HUES64 (cell line): ENCODE results near the gene NPR3.

Source experiments
- H3K27ac ChIP-seq: 2 replicates; pipeline ENCODE4 v1.7.0; 2013; ENCODE audit warnings: low read depth, low read length, inconsistent platforms
- H3K27me3 ChIP-seq: 2 replicates; pipeline ENCODE4 v1.6.1; 2013; ENCODE audit warnings: mild to moderate bottlenecking, low read length; ENCODE audit not compliant: insufficient read depth
- H3K36me3 ChIP-seq: 2 replicates; pipeline ENCODE4 v1.6.1; 2013; ENCODE audit warnings: mild to moderate bottlenecking, low read length; ENCODE audit not compliant: insufficient read depth
- H3K4me1 ChIP-seq: 2 replicates; pipeline ENCODE4 v1.6.1; 2013; ENCODE audit warnings: mild to moderate bottlenecking, low read length, moderate library complexity; ENCODE audit not compliant: insufficient read depth
- H3K4me3 ChIP-seq: 2 replicates; pipeline ENCODE4 v1.5.1; 2013; ENCODE audit warnings: mild to moderate bottlenecking, low read length, moderate library complexity
- H3K9ac ChIP-seq: 2 replicates; pipeline ENCODE4 v1.6.1; 2013; ENCODE audit warnings: mild to moderate bottlenecking, low read depth, low read length
- H3K9me3 ChIP-seq: 2 replicates; pipeline ENCODE4 v1.6.1; 2013; ENCODE audit warnings: low read depth, low read length; ENCODE audit not compliant: insufficient read depth
- WGBS: fragments of 150-250, 120-280 bp; methylation state at CpG from one replicate; pipeline ENCODE4 v1.1.7; 2013; ENCODE audit warnings: missing lambda C conversion rate; 5-methylcytosine and 5-hydroxymethylcytosine counted together

NPR3 gene

GRCh38 chr5:32810804-32811203 lies 99.7 kb downstream of the NPR3 start:
- Histone ChIP-seq H3K27me3 (no peaks in the 10 kb centered on the region), H3K9me3 (no peaks in the 10 kb centered on the region), H3K9ac (no peak overlapping the region), H3K4me3 (no peak overlapping the region), H3K36me3 (no peaks in the 10 kb centered on the region), H3K27ac (no peak overlapping the region), H3K4me1 (no peaks in the 10 kb centered on the region)
- 96% methylated on average over 2 of the region's 2 CpGs for WGBS

- Histone ChIP-seq H3K36me3 (no peaks in the 10 kb centered on the region), H3K27me3 (no peaks in the 10 kb centered on the region), H3K9me3 (no peaks in the 10 kb centered on the region), H3K27ac (no peak overlapping the region), H3K9ac (no peak overlapping the region), H3K4me3 (no peak overlapping the region), H3K4me1 (no peaks in the 10 kb centered on the region)
- WGBS, result 87% methylated on average over 5 of the region's 5 CpGs
These were observed 101.3 kb downstream of the NPR3 start for GRCh38 chr5:32812399-32812798.

- no peak overlapping the region for H3K4me3 ChIP-seq
- no peaks in the 10 kb centered on the region for H3K27me3 ChIP-seq
- no peaks in the 10 kb centered on the region for H3K4me1 ChIP-seq
- no peak overlapping the region for H3K9ac ChIP-seq
- H3K27ac ChIP-seq, result no peak overlapping the region
- no peaks in the 10 kb centered on the region for H3K9me3 ChIP-seq
- no peaks in the 10 kb centered on the region for H3K36me3 ChIP-seq
These were observed 103.0 kb downstream of the NPR3 start for GRCh38 chr5:32814141-32814540.

GRCh38 chr5:32814620-32815019 lies 103.5 kb downstream of the NPR3 start:
- Histone ChIP-seq H3K27me3 (no peaks in the 10 kb centered on the region), H3K27ac (no peak overlapping the region), H3K4me1 (no peaks in the 10 kb centered on the region), H3K9me3 (no peaks in the 10 kb centered on the region), H3K9ac (no peak overlapping the region), H3K36me3 (no peaks in the 10 kb centered on the region), H3K4me3 (no peak overlapping the region)

GRCh38 chr5:32827981-32828380 lies 116.9 kb downstream of the NPR3 start:
- no peaks in the 10 kb centered on the region for H3K36me3 ChIP-seq
- H3K4me3 ChIP-seq, result no peak overlapping the region
- 78% methylated on average over 1 of the region's 1 CpG for WGBS
- no peaks in the 10 kb centered on the region for H3K9me3 ChIP-seq
- H3K27me3 ChIP-seq, result no peaks in the 10 kb centered on the region
- no peak overlapping the region for H3K9ac ChIP-seq
- no peaks in the 10 kb centered on the region for H3K4me1 ChIP-seq
- H3K27ac ChIP-seq, result no peak overlapping the region

GRCh38 chr5:32828492-32828891 lies 117.4 kb downstream of the NPR3 start:
- Histone ChIP-seq H3K9ac (no peak overlapping the region), H3K9me3 (no peaks in the 10 kb centered on the region), H3K36me3 (no peaks in the 10 kb centered on the region), H3K4me1 (no peaks in the 10 kb centered on the region), H3K27ac (no peak overlapping the region), H3K27me3 (no peaks in the 10 kb centered on the region), H3K4me3 (no peak overlapping the region)
- 100% methylated on average over 2 of the region's 2 CpGs for WGBS

- H3K27ac ChIP-seq, result no peak overlapping the region
- H3K36me3 ChIP-seq, result no peaks in the 10 kb centered on the region
- no peak overlapping the region for H3K4me3 ChIP-seq
- no peaks in the 10 kb centered on the region for H3K27me3 ChIP-seq
- no peaks in the 10 kb centered on the region for H3K4me1 ChIP-seq
- H3K9me3 ChIP-seq, result no peaks in the 10 kb centered on the region
- WGBS, result 93% methylated on average over 1 of the region's 1 CpG
- no peak overlapping the region for H3K9ac ChIP-seq
These were observed 120.5 kb downstream of the NPR3 start for GRCh38 chr5:32831624-32832023.

- no peaks in the 10 kb centered on the region for H3K4me1 ChIP-seq
- no peaks in the 10 kb centered on the region for H3K9me3 ChIP-seq
- H3K27ac ChIP-seq, result no peak overlapping the region
- no peak overlapping the region for H3K9ac ChIP-seq
- no peaks in the 10 kb centered on the region for H3K36me3 ChIP-seq
- no peaks in the 10 kb centered on the region for H3K27me3 ChIP-seq
- no peak overlapping the region for H3K4me3 ChIP-seq
- WGBS, result no CpG with 5 or more reads among the region's 1 CpG
These were observed 122.0 kb downstream of the NPR3 start for GRCh38 chr5:32833127-32833526.

GRCh38 chr5:32833663-32834062 lies 122.5 kb downstream of the NPR3 start:
- Histone ChIP-seq H3K4me1 (no peaks in the 10 kb centered on the region), H3K9ac (no peak overlapping the region), H3K9me3 (no peaks in the 10 kb centered on the region), H3K36me3 (no peaks in the 10 kb centered on the region), H3K27me3 (no peaks in the 10 kb centered on the region), H3K27ac (no peak overlapping the region), H3K4me3 (no peak overlapping the region)

- no peak overlapping the region for H3K4me3 ChIP-seq
- H3K36me3 ChIP-seq, result no peaks in the 10 kb centered on the region
- H3K4me1 ChIP-seq, result no peaks in the 10 kb centered on the region
- WGBS, result 92% methylated on average over 3 of the region's 3 CpGs
- H3K9me3 ChIP-seq, result no peaks in the 10 kb centered on the region
- H3K27ac ChIP-seq, result no peak overlapping the region
- H3K9ac ChIP-seq, result no peak overlapping the region
- no peaks in the 10 kb centered on the region for H3K27me3 ChIP-seq
These were observed 123.1 kb downstream of the NPR3 start for GRCh38 chr5:32834251-32834650.

- Histone ChIP-seq H3K36me3 (no peaks in the 10 kb centered on the region), H3K27ac (no peak overlapping the region), H3K9ac (no peak overlapping the region), H3K27me3 (no peaks in the 10 kb centered on the region), H3K4me1 (no peaks in the 10 kb centered on the region), H3K9me3 (no peaks in the 10 kb centered on the region), H3K4me3 (no peak overlapping the region)
- WGBS, result 91% methylated on average over 5 of the region's 5 CpGs
These were observed 125.1 kb downstream of the NPR3 start for GRCh38 chr5:32836176-32836575.

GRCh38 chr5:32837211-32837610 lies 126.1 kb downstream of the NPR3 start:
- no peak overlapping the region for H3K4me3 ChIP-seq
- H3K36me3 ChIP-seq, result no peaks in the 10 kb centered on the region
- no peak overlapping the region for H3K27ac ChIP-seq
- no peaks in the 10 kb centered on the region for H3K4me1 ChIP-seq
- WGBS, result 94% methylated on average over 4 of the region's 4 CpGs
- no peaks in the 10 kb centered on the region for H3K9me3 ChIP-seq
- H3K27me3 ChIP-seq, result no peaks in the 10 kb centered on the region
- no peak overlapping the region for H3K9ac ChIP-seq
